NCI-H82 treated with DMSO at 0.1 percent for 48 hours (cell line): Measurements from ENCODE around the gene TACC3.

ENCODE experiments used
- DNase-seq: peaks from one replicate; lab custom pipeline; 2025; ENCODE audit not compliant: unreplicated experiment; lab: John Stamatoyannopoulos, UW

TACC3 gene

GRCh38 chr4:1771555-1772305, 50.4 kb downstream of the TACC3 start:
- DNase-seq: no peak

- peak; percentile 9 for DNase-seq
Measured at GRCh38 chr4:1772853-1773538, 51.7 kb downstream of the TACC3 start.

- DNase-seq: no peak
Measured at GRCh38 chr4:1773754-1774153, 52.4 kb downstream of the TACC3 start.

- DNase-seq: no peak
Measured at GRCh38 chr4:1775731-1776500, 54.6 kb downstream of the TACC3 start.

GRCh38 chr4:1776521-1777161, 55.3 kb downstream of the TACC3 start:
- no peak for DNase-seq

- DNase-seq: no peak
Measured at GRCh38 chr4:1777822-1778641, 56.7 kb downstream of the TACC3 start.

GRCh38 chr4:1778642-1779392, 57.5 kb downstream of the TACC3 start:
- DNase-seq: no peak

GRCh38 chr4:1779588-1780382, 58.5 kb downstream of the TACC3 start:
- no peak for DNase-seq

GRCh38 chr4:1780435-1780834, 59.1 kb downstream of the TACC3 start:
- no peak for DNase-seq

- DNase-seq: no peak
Measured at GRCh38 chr4:1783015-1783414, 61.7 kb downstream of the TACC3 start.

GRCh38 chr4:1783970-1784369, 62.6 kb downstream of the TACC3 start:
- DNase-seq: no peak

GRCh38 chr4:1784395-1784788, 63.1 kb downstream of the TACC3 start:
- DNase-seq: no peak

GRCh38 chr4:1784789-1785591, 63.7 kb downstream of the TACC3 start:
- DNase-seq: no peak

- DNase-seq: no peak
Measured at GRCh38 chr4:1785592-1785991, 64.3 kb downstream of the TACC3 start.

- DNase-seq: no peak
Measured at GRCh38 chr4:1786544-1787362, 65.4 kb downstream of the TACC3 start.

GRCh38 chr4:1787411-1788077, 66.2 kb downstream of the TACC3 start:
- DNase-seq: no peak
